ENCODE results near the gene ARNT2. TPM values are rescaled to one million over a fixed set of nuclear protein-coding genes. Genes with fewer than 3 reads are reported as not detected.

Gene ARNT2
- total and polyA plus RNA-seq, 2 experiments from 2014 or later, result 4.6 to 11.6 TPM

DNA sequence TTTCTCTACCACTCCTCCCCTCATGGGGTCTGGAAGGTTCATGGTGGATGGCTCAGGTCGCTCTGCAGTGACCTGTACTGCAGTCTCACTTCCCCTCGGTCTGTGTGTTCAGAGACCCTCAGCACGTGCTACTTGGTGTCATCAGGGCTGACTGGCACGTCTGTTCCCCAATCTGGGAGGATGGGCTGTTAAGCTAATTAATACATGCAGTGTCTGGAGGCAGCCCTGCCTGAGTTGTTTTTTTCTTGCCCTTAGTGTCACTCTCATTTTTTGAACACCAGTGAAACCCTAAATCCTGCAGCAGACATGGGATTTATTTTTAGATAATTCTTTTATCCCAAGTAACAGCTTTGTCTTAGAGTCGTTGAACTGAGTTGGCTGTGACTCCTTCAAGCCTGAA is 64.6 kb downstream of the ARNT2 start (continued):
- TF ChIP-seq, protein P1, sequence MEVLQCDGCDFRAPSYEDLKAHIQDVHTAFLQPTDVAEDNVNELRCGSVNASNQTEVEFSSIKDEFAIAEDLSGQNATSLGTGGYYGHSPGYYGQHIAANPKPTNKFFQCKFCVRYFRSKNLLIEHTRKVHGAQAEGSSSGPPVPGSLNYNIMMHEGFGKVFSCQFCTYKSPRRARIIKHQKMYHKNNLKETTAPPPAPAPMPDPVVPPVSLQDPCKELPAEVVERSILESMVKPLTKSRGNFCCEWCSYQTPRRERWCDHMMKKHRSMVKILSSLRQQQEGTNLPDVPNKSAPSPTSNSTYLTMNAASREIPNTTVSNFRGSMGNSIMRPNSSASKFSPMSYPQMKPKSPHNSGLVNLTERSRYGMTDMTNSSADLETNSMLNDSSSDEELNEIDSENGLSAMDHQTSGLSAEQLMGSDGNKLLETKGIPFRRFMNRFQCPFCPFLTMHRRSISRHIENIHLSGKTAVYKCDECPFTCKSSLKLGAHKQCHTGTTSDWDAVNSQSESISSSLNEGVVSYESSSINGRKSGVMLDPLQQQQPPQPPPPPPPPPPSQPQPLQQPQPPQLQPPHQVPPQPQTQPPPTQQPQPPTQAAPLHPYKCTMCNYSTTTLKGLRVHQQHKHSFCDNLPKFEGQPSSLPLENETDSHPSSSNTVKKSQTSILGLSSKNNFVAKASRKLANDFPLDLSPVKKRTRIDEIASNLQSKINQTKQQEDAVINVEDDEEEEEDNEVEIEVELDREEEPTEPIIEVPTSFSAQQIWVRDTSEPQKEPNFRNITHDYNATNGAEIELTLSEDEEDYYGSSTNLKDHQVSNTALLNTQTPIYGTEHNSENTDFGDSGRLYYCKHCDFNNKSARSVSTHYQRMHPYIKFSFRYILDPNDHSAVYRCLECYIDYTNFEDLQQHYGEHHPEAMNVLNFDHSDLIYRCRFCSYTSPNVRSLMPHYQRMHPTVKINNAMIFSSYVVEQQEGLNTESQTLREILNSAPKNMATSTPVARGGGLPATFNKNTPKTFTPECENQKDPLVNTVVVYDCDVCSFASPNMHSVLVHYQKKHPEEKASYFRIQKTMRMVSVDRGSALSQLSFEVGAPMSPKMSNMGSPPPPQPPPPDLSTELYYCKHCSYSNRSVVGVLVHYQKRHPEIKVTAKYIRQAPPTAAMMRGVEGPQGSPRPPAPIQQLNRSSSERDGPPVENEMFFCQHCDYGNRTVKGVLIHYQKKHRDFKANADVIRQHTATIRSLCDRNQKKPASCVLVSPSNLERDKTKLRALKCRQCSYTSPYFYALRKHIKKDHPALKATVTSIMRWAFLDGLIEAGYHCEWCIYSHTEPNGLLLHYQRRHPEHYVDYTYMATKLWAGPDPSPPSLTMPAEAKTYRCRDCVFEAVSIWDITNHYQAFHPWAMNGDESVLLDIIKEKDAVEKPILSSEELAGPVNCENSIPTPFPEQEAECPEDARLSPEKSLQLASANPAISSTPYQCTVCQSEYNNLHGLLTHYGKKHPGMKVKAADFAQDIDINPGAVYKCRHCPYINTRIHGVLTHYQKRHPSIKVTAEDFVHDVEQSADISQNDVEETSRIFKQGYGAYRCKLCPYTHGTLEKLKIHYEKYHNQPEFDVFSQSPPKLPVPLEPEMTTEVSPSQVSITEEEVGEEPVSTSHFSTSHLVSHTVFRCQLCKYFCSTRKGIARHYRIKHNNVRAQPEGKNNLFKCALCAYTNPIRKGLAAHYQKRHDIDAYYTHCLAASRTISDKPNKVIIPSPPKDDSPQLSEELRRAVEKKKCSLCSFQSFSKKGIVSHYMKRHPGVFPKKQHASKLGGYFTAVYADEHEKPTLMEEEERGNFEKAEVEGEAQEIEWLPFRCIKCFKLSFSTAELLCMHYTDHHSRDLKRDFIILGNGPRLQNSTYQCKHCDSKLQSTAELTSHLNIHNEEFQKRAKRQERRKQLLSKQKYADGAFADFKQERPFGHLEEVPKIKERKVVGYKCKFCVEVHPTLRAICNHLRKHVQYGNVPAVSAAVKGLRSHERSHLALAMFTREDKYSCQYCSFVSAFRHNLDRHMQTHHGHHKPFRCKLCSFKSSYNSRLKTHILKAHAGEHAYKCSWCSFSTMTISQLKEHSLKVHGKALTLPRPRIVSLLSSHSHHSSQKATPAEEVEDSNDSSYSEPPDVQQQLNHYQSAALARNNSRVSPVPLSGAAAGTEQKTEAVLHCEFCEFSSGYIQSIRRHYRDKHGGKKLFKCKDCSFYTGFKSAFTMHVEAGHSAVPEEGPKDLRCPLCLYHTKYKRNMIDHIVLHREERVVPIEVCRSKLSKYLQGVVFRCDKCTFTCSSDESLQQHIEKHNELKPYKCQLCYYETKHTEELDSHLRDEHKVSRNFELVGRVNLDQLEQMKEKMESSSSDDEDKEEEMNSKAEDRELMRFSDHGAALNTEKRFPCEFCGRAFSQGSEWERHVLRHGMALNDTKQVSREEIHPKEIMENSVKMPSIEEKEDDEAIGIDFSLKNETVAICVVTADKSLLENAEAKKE (CRISPR knock-in tag; IDR thresholded peaks at IDR 0.05), result no peak
- TF ChIP-seq EZH2phosphoT487 (IDR thresholded peaks at IDR 0.05; ENCODE audit: unreplicated experiment), result no peak
- TF ChIP-seq, protein P2, sequence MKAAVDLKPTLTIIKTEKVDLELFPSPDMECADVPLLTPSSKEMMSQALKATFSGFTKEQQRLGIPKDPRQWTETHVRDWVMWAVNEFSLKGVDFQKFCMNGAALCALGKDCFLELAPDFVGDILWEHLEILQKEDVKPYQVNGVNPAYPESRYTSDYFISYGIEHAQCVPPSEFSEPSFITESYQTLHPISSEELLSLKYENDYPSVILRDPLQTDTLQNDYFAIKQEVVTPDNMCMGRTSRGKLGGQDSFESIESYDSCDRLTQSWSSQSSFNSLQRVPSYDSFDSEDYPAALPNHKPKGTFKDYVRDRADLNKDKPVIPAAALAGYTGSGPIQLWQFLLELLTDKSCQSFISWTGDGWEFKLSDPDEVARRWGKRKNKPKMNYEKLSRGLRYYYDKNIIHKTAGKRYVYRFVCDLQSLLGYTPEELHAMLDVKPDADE (IDR thresholded peaks at IDR 0.05), result no peak
- TF ChIP-seq, protein P3, sequence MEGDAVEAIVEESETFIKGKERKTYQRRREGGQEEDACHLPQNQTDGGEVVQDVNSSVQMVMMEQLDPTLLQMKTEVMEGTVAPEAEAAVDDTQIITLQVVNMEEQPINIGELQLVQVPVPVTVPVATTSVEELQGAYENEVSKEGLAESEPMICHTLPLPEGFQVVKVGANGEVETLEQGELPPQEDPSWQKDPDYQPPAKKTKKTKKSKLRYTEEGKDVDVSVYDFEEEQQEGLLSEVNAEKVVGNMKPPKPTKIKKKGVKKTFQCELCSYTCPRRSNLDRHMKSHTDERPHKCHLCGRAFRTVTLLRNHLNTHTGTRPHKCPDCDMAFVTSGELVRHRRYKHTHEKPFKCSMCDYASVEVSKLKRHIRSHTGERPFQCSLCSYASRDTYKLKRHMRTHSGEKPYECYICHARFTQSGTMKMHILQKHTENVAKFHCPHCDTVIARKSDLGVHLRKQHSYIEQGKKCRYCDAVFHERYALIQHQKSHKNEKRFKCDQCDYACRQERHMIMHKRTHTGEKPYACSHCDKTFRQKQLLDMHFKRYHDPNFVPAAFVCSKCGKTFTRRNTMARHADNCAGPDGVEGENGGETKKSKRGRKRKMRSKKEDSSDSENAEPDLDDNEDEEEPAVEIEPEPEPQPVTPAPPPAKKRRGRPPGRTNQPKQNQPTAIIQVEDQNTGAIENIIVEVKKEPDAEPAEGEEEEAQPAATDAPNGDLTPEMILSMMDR (conservative IDR thresholded peaks at IDR 0.05; ENCODE audit: low read depth in 2 of 2), result no peak
- TF ChIP-seq ZNF331 (CRISPR knock-in tag; IDR thresholded peaks at IDR 0.05; ENCODE audit: low read depth), result no peak
- TF ChIP-seq CREB1 (CRISPR knock-in tag; IDR thresholded peaks at IDR 0.05; ENCODE audit: low read depth), result no peak

DNA sequence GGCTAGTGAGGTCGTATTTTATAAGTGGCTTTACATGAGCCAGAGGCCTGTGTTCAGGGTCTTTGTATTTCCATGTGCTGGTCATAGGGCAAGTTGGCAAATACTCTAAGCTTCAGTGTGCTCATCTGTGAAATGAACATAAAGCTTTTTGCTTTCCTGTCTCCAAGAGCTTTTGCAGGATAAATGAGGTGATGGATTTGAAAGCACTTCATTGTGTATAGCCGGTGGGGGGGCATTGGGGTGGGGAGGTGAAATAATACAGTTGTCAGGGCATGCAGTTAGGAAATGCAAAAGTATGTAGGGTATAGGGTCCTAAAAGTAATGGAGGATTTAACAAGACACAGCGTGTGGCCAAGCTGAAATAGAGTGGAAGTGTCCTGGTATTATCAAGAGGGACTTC is 67.7 kb downstream of the ARNT2 start:
- Histone ChIP-seq H3F3A (replicated peaks; ENCODE audit: low read depth) (no peaks in the 10 kb centered on the region), H3K27me3 (ENCODE audit: insufficient read depth) (no peaks in the 10 kb centered on the region), H3K4me1 (ENCODE audit: insufficient read depth) (peaks cover 26% of the 10 kb centered on the region), H3K79me2 (replicated peaks; ENCODE audit: insufficient read depth) (no peaks in the 10 kb centered on the region), H2AFZ (no peak overlapping the region), H4K20me1 (replicated peaks; ENCODE audit: insufficient read depth) (no peaks in the 10 kb centered on the region), H3K9me2 (ENCODE audit: insufficient read depth) (no peaks in the 10 kb centered on the region), H3K4me3 (no peak overlapping the region), H3K27ac (ENCODE audit: low read depth) (no peak overlapping the region), H3K36me3 (ENCODE audit: insufficient read depth) (no peaks in the 10 kb centered on the region), H3K4me2 (no peak overlapping the region)
- Mint-ChIP-seq H3K4me3 (no peak overlapping the region), H3K27me3 (ENCODE audit: insufficient read depth, low read depth, poor library complexity) (peaks cover 5% of the 10 kb centered on the region), H3K27ac (no peak overlapping the region), H3K9me3 (peaks cover 18% of the 10 kb centered on the region), H3K36me3 (ENCODE audit: low read depth) (peaks cover 46% of the 10 kb centered on the region), H3K4me1 (peaks cover 53% of the 10 kb centered on the region)
- DNase-seq (ENCODE audit: low spot score) (no peak), ATAC-seq (no peak)
- TF ChIP-seq, protein P4, sequence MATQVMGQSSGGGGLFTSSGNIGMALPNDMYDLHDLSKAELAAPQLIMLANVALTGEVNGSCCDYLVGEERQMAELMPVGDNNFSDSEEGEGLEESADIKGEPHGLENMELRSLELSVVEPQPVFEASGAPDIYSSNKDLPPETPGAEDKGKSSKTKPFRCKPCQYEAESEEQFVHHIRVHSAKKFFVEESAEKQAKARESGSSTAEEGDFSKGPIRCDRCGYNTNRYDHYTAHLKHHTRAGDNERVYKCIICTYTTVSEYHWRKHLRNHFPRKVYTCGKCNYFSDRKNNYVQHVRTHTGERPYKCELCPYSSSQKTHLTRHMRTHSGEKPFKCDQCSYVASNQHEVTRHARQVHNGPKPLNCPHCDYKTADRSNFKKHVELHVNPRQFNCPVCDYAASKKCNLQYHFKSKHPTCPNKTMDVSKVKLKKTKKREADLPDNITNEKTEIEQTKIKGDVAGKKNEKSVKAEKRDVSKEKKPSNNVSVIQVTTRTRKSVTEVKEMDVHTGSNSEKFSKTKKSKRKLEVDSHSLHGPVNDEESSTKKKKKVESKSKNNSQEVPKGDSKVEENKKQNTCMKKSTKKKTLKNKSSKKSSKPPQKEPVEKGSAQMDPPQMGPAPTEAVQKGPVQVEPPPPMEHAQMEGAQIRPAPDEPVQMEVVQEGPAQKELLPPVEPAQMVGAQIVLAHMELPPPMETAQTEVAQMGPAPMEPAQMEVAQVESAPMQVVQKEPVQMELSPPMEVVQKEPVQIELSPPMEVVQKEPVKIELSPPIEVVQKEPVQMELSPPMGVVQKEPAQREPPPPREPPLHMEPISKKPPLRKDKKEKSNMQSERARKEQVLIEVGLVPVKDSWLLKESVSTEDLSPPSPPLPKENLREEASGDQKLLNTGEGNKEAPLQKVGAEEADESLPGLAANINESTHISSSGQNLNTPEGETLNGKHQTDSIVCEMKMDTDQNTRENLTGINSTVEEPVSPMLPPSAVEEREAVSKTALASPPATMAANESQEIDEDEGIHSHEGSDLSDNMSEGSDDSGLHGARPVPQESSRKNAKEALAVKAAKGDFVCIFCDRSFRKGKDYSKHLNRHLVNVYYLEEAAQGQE (IDR thresholded peaks at IDR 0.05; ENCODE audit: unreplicated experiment), result no peak
- TF ChIP-seq CREB1 (CRISPR knock-in tag; IDR thresholded peaks at IDR 0.05; ENCODE audit: low read depth), result no peak
- no peak for TF ChIP-seq ZNF114 (CRISPR knock-in tag; IDR thresholded peaks at IDR 0.05)
